Lower leg skin (tissue), 3 donors: ENCODE measurements around the gene PARN.

Experiments
- CTCF ChIP-seq, 3 donors: fragments of 450-650 bp; IDR thresholded peaks; one replicate each; pipeline ENCODE4 v1.5.1; 2016; ENCODE audit warnings: antibody characterized with exemption in 3 of 3, mild to moderate bottlenecking in 3 of 3, moderate library complexity in 2 of 3
- POLR2A ChIP-seq, 2 donors: fragments of 450-650 bp; IDR thresholded peaks; one replicate each; pipeline ENCODE4 v1.6.1; 2016 to 2017; ENCODE audit warnings: antibody characterized with exemption in 2 of 2, mild to moderate bottlenecking in 1 of 2, moderate library complexity in 1 of 2

GRCh38 chr16:14492614-14493013 lies 137.4 kb downstream of the PARN start:
- no peak for TF ChIP-seq CTCF (IDR thresholded peaks at IDR 0.05)
- no peak for TF ChIP-seq POLR2A (IDR thresholded peaks at IDR 0.05)
